CD4-positive, alpha-beta T cell treated with Interleukin-1 beta for 1 hour (primary cell): ENCODE data around the gene FBXO9.

Source experiments
- DNase-seq, 2 donors: peaks; one replicate each; pipeline ENCODE4 v3.0.0-alpha.2; 2020 to 2022

Gene FBXO9

DNA sequence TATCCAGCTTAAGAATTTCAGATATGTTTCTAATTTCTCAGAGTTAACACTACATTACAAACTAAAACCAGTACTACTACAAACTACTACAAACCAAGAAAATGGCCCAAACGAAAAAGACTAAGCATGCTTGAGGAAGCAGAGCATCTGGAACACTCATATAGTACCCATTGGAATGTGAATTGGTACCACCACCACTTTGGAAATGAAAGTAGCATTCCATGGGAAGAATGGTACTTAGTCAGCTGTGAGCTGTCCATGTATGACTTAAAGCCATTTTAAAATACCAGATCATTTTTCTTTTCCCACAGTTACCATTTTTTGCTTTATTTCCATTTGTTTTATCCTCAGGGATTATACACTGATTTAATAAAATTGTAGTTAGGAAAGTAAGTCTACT is 30.5 kb downstream of the FBXO9 start:
- DNase-seq = no peak

DNA sequence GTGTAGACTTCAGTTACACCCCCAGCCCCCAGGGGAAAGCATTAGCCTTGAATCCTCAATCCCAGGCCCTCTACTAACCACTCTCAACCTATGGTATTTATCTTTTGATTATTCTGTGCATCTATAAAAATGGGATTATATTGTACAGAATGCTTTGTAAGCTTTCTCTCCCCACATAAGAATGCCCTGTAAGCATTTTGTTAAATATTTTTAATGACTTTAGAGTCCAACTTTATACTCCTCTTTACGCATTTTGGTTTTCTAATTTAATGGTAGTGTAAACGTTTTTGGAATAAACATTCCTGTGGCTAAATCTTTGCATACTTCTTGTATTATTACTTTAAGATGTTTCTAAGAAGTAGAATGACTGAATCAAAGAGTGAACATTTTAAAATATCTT is 35.4 kb downstream of the FBXO9 start:
- DNase-seq = no peak

DNA sequence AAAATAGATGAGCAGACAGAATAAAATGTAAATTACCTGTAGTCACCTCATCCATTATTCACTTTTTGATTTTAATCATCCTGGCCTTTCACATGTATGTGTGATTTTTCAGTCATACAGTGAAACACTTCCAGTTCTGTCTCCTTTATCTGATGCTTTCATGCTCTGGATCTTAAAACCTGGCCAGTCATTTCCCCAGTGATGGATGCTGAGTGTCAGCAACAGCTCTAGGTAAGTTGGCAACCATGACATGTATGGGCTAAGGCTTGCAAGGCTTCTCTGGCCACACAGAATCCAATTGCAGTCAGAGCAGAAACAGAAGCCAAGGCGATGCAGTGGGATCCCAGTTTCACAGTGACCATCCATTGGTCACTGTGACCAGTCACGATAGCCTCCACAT is 35.8 kb downstream of the FBXO9 start:
- DNase-seq = no peak

DNA sequence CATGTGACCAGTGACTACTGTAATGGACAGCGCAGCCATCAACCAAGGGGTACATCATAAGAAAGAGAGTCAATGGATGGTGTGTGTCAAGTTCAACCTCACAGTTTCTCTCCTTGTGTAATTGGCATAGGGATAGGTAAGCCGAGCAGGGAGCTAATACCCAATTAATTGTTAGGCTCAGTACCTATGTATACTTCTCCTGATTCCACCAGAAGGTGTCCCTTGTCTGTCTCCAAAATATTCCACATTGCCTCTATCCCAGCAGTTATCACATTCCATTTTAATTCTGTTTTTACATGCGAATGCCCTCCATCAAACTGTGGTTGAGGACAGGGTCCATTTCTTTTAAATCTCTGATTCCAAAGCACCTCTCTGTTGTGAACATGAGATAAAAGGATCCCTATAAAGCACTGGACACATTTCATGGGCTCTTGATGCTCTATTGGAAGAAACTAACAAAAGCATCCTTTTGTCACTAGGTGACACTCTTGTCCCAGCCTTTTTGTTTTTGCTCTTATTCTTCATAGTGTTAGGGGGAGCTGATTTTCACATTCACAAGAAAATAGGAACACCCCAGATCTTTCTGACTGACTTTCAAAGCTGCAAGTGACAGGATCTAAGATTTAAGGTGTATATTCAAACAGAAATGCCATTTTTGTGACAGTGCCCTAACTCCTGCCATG is 38.9 kb downstream of the FBXO9 start:
- no peak for DNase-seq

DNA sequence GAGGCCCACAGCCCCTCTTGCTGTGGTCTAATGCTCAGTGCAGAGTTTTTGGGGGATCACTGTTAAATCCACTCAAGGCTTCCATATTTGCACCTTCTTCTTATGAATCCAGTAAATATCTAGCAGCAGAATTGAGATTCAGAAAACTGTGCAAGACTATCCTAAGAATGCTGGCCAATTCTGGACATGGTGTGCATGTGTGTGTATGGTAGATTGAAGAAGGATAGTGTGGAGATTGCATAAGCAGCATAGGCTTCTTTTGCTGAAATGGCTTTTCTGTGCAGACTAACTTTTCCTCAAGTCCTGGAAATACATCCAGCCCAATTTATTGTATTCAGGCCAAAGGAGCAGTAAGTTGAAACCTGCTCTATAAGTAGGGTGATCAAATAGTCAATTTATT is 39.7 kb downstream of the FBXO9 start:
- DNase-seq = no peak

DNA sequence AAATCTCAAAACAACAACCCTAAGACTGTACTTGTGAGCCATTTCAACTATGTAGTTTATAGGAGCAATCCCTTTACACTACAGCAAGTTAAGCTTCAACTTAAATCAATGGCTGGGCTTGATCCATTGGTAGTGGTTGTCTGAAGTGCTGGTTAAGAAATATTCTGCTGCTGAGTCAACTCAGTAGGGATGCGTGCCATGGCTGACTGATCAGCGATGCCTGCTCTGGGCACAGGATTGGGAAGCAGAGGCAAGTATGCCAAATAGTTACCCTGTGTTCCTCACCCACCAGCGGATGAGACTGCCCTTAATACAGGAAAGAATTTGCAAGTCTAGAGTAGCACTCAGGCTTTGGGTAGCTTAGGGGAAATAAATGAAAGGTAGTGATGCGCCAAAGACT is 41.9 kb downstream of the FBXO9 start:
- no peak for DNase-seq

DNA sequence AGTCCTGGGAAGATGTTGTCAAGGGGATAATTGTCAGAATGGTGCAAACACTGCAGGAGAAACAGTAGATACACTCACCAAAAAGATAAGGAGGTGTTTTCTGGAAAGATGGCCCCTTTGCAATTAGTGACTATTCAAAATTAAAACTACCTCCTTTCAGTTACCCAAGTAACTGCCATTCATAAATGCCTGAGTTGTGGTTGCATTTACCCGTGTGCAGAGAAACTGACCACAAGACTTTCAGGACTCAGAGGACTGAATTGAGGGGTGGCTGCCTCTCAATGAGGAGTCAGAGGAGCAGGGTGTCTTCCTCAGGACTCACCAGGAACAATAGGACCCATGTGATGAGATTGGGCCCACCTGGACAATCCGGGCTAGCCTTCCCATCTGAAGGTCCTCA is 44.4 kb downstream of the FBXO9 start:
- no peak for DNase-seq

DNA sequence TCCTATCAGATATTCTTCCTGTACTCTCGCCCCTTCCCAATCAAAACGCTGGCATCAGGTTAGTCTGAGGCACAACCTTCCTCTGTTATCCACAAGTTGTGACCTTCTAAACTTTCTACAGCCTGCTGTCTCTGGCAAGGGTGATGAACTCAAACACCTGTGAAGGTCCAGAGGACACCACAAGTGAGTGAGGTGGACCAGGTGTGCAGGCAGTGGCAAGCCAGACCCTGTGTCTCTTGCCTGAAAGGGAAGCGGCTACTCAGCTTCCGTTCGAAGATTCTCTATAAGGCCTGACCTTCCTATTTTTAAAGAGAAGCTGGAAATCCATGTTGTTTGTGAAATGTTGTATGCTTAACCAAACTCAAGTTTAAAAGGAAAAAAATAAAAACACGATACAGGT is 46.7 kb downstream of the FBXO9 start:
- DNase-seq = no peak

DNA sequence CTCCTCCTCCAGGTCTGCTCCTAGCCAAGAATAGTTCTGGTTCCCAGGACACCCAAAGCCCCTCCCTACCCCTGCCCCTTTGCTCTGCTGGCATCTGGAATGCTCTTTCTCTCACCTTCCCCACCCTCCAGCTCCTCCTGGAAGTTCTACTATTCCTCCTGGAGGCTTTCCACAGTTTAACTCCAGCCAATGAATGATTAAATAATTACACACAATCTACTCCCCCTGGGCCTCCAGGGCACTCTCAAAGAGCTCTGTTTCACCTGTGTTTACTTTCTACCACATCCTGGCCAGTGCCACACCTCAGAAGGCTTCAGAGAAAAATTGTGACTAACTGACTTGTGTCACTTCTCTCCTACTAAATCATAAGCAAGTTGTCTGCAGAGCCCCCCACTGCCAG is 47.2 kb downstream of the FBXO9 start:
- DNase-seq = no peak

DNA sequence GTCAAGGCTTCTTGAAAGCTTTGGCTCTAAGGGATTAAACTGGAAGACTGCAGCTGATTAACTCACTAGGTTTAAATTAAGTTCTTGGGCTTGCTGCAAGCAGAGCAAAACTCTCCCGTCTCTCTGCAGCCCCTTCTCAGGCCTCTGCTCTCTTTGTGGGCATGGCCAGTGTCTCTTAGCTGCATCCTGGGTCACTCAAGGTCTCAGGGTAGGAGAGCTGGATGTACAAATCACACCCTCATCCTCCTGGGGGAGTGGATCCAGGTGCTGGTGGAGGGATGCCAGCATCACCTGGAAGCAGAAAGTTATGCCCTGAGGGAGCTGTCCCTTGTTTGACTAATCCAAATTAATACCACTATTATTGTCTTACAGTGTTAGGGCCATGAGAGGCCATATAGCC is 47.7 kb downstream of the FBXO9 start:
- no peak for DNase-seq

DNA sequence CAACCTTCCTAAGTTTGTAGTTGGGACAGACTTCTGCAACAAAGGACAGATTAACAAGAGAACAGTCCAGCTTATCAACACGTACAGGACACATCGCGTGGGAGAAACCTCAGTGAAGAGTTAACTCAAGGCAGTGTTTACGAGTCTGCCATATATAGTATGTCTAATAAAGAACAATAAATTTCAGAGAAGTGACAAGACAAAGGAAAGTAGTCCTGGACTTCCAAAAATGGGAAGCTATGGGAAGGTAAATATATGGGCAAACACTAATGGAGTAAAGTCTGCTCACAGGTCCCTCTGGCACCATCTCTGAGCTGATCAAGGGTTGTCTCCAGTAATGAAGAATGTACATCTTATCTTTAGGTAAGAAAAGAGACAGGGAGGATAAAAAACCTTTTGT is 48.5 kb downstream of the FBXO9 start:
- DNase-seq = no peak

DNA sequence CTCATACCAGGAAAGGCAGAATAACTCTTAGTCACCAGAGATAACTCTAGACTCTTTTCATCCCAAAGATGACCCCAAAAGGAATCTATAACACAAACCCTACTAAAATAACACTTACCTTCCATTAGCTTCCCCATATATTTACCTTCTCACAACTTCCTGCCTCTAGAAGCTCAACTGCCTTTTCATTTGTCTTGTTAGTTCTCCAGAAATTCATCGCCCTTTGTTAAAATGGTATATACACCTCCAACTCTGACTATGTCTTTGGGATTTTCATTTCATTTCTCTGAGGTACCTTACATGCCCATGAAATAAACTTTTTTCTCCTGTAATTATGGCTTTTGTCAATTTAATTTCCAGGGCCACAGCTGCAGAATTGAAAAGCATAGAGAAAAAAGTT is 49.9 kb downstream of the FBXO9 start:
- no peak for DNase-seq

DNA sequence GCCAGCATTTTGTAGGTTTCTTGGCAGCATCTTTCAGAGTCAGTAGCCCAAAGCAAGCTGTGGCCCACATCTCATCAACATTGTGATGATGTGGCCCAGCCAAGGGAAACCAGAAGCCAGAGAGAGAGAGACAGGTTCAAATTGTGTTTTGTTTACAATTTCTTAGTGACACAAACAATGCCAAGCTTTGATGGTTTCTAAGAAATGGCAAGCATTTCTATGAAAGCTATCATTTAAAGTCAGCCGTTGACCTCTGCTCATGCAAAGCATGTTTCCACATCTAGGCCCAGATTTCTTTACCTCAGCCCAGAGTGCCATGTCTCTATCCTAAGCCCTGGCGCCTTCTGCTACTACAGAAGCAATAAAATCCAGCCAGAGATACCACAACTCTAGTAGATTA is 50.5 kb downstream of the FBXO9 start:
- DNase-seq = no peak

DNA sequence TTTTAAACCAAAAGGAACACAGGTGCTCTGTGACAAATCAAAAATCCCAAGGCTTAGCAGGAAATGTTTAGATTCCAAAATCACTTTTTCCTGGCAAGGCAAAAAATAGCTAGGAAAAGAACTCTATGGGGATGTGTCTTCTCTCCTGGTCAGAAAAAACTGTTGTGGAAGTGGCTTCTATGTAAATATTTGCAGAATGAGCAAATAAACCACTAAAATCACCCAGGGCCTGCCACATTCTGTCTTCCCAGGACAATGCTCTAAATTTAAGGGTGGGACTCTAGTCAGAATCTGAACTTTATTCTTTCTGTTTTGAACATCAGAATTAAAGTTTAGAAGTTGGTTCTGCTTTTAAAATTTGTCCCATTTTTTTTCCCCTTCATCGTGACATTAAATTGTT is 54.1 kb downstream of the FBXO9 start:
- no peak for DNase-seq

DNA sequence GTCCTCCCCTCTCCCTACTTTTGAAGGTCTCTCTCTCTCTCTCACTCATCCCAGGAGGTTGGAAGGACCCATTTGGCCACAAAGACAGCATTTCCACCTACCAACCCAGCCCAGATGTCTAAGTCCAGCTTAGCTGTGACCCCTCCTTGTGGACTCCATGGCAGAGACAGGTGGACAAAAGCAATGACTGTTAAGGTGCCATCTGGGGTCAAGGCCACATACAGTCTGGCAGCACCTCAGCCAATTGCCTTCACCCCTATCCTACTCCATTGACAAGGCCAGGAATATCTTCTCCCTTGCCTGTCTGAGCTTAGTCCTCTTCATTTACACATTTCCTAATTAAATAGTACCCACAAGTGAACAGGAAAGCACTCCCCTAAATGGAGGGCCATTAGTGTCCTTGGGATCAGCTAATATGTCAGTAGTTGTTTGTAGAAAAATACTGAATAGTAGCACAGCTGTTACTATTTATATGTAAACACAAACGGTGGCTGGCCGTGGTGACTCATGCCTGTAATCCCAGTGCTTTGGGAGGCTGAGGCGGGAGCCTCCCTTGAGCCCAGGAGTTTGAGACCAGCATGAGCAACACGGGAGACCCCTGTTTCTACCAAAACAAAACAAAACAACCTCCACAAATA is 54.7 kb downstream of the FBXO9 start:
- no peak for DNase-seq

DNA sequence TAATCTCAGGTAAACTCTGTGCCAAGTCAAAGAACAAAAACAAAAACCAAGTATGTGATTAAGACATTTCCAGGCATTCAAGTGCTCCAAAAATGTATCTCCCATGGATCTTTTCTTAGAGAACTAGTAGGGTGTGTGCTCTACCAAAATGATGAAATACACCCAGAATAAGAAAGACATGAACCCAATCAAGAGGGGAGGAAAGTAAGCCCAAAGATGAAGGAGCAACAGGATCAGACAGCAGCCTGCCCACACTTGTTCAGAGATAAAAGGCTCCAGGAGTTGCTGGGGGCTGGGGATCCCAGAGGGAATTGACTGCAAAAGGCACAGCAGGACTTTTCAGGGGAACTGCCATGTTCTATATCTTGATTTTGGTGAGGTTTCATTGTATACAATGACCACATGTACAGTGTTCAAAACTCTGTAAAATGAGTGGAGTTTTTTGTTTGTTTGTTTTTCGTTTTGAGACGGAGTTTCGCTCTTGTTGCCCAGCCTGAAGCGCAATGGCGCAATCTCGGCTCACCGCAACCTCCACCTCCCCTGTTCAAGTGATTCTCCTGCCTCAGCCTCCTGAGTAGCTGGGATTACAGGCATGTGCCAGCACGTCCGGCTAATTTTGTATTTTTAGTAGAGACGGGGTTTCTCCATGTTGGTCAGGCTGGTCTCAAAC is 59.1 kb downstream of the FBXO9 start:
- no peak for DNase-seq

DNA sequence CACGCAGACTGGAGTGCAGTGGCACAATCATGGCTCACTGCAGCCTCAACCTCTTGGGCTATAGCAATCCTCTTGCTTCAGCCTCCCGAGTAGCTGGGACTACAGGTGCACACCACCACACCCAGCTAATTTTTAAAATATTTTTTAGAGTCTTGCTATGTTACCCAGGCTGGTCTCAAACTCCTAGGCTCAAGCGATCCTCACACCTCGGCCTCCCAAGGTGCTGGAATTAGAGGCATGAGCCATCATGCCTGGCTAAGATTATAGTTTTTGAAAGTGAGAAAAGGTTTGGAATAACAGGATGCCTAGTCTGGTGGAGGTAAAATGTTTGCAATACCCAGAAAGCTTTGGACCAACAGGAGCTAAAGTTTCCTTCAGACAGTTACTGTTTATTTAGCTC is 60.1 kb downstream of the FBXO9 start:
- no peak for DNase-seq

DNA sequence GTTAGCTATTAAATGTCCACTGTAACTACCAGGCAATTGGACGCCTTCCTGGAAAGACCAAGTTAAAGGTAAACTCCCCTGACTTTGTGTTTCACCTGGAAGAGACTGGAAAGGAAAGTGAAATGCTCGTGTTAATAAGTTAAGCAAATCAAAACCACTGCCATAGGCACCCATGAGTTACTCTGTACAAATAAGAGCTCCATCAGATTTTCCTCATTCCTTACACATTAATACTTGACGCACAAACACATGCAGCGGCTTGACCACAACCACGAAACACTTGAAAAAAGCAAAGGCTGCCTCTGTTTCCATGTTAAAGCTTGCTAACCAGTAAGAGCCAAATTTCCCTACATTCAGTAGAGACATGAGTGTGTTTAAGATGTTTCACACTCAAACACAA is 63.6 kb downstream of the FBXO9 start:
- DNase-seq = no peak

DNA sequence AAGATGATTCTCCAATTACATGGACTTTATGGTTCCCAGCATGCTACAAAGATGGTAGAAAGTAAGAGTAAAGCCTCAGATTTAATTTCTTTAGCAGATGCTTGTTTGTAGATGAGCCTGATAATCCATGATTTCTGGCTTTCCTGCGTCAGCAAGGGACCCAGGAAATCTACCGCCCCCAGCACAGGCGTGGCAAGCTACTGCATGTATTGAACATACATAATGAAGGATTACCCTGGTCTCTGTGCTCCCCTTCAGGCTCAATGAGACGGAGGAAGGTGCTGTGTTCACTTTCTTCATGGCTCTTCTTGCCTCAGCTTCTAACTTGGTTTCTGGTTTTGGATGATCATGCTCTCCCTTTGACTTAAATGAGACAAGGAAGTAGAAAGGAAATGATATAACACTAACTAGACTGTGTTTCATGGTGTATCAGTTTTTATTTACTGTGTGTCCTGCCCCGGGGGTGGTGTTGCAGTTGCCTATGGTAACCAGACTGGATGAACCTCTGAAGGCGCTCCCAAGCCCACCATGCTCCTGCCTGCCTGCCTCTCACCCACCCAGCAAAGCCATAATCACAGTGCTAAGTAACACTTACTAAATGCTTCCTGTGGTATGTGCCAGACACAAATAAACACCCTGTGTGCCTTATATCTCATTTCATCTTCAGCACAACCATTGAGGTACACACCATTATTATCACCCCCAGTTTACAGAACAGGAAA is 65.5 kb downstream of the FBXO9 start:
- no peak for DNase-seq

DNA sequence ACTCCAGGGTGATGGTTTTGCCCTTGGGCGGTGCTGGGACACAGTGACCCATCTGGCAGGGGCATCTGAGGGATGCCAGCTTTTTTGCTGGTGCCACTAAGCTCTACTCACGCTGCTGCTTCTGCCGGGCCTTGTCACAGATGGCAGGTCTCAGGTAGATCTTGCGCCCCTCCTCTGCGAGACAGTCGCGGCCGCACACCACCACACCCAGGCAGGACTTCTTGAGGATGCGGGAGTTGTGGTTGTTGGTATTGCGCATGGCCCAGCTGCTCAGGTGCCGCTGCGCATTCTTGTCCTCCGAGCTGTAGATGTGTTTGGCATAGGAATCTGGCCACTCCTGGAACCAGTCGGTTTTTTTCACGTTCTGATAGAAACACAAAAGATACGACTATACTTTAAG is 68.8 kb downstream of the FBXO9 start:
- DNase-seq = no peak

DNA sequence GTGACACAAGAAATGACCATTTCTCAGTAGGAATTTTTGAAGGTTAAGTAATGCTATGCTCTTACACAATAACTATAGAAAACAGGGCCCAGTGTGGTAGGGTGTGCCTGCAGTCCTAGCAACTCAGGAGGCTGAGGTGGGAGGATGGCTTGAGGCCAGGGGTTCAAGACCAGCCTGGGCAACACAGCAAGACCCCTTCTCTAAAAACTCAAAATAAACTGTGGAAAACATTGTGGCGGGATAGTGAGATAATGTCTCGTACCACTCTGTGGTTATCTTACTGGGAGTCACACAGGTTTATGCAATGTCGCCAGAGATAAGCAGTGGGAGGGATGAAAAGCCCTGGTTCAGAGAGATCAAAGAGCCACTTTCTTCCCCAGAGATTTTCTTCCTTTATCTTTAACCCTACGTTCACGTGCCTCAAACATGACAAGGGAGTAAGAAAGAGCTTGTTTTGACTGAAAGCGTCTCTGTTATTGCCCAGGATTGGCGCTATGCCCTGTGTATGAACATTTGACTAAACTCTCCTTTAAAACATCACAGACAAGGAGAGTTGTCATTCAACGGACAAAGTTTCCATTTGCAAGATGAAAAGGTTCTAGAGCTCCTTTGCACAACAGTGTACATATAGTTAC is 69.5 kb downstream of the FBXO9 start:
- DNase-seq = no peak

DNA sequence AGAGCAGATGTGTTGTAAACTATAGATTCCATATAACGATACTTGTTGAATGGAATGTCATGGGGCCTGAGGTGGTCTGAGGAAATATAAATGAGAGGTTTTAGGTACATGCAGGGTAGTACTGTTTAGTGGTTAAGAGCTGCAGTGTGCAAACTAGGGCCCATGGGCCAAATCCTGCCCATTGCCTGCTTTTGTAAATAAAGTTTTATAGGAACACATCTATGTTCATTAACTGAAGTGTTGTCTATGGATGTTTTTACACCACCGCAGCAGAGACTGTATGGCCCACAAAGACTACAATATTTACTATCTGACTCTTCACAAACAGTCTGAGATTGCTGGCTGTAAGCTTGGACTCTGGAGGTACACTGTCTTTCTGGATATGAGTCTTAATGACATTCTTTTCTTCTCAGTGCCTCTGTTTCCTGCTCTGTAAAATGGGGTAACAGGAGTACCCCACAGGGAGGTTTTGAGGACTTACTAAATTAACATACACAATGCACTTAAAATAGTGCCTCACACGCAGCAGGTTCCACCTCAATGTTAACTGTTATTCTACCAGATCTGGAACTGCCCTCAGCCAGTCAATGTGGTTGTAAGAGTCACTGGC is 70.9 kb downstream of the FBXO9 start:
- no peak for DNase-seq

DNA sequence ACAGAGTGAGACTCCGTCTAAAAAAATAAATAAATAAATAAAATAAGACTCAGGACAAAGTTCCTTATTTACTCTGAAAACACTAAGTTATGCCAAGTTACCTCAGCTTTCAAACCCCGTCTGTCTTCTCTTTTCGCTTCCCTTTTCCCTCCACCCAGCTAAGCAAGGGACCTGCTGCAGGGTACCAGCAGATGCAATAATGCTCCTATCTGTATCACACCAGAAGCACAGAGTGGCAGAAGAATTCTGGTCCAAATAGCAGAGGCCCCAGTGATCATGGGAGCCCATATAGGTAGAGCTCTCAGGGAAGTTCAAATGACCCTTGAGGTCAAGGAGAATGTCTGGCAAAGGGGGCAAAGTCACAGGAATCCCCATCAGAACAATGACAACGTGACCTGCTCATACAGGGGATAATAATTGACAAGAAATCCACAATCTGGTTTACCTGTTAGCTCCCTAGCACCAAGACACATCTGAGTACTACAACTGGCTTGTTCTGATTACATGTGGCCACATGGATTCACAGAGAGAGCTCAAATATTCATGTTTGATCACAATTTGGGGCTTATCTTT is 74.7 kb downstream of the FBXO9 start:
- DNase-seq = no peak
